ENCODE data around the gene SPARC. TPM values are rescaled to one million over a fixed set of nuclear protein-coding genes. Genes with fewer than 3 reads are reported as not detected.
A peak's percentile ranks its signal among the peaks of the same experiment; 100 is the strongest.

SPARC gene
- total RNA-seq, 1 experiment from 2014 or later, result 320 TPM

DNA sequence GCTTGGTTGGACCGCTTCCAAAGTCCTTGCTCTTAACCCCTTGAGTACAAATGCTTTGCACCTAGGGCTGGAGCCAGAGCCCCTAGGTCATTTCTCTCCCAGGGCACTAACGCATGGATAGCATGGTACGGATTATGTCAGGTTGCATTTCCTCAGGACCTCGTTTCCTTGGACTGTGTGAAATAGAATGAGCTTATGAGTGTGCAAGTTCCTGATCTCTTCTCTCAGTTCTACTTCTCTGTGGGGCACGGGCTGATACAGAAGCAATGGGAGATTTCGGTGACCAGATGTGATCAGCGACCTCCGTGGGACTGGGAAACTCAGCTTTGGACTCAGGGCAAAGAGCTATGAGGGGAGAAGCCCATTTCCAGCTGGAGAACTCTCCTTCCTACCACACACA lies 14.2 kb downstream of the SPARC start:
- H4K5ac ChIP-seq (ENCODE audit: insufficient read length, low read depth, low read length), result no peak overlapping the region
- Mint-ChIP-seq H3K27me3 (ENCODE audit: low read depth) (no peaks in the 10 kb centered on the region), H3K9me3 (no peaks in the 10 kb centered on the region), H3K36me3 (ENCODE audit: insufficient read depth in 1 of 3, low read depth in 3 of 3) (peaks cover 41 to 75% (median 69%) of the 10 kb centered on the region in 3 experiments; a peak in 6 of 7 replicates), H3K4me1 (peaks cover 30 to 32% of the 10 kb centered on the region in 2 experiments), H3K4me3 (no peak overlapping the region), H3K27ac (peak overlapping the region in 2 of 3 experiments; percentile 83 to 90; a peak in 3 of 7 replicates)
- H3K9ac ChIP-seq (ENCODE audit: extremely low read depth, insufficient read length, low read length), result no peak overlapping the region
- no peak overlapping the region for H3K23ac ChIP-seq (ENCODE audit: insufficient read length, low read depth, low read length)
- H3K23me2 ChIP-seq (ENCODE audit: insufficient read length, low read depth, low read length, poor library complexity, severe bottlenecking), result no peaks in the 10 kb centered on the region
- H2BK20ac ChIP-seq (ENCODE audit: low read depth, low read length, poor library complexity, severe bottlenecking), result no peak overlapping the region
- H2AFZ ChIP-seq (ENCODE audit: low read length), result no peak overlapping the region
- no peak overlapping the region for H2AK5ac ChIP-seq (ENCODE audit: insufficient read length, low read length)
- H2BK12ac ChIP-seq (ENCODE audit: insufficient read length, low read depth, low read length), result no peak overlapping the region
- H2BK5ac ChIP-seq (ENCODE audit: insufficient read length, low read length), result no peak overlapping the region
- WGBS (ENCODE audit: extremely low coverage, insufficient read length, low lambda C conversion rate), result no CpG with 5 or more reads among the region's 8 CpGs
- H3K4me2 ChIP-seq (ENCODE audit: insufficient read depth, insufficient read length, low read length), result no peak overlapping the region
- H3K56ac ChIP-seq (ENCODE audit: insufficient read length, low read depth, low read length), result no peak overlapping the region
- H3K79me1 ChIP-seq (ENCODE audit: insufficient read depth, low read depth, low read length, poor library complexity, severe bottlenecking), result no peaks in the 10 kb centered on the region
- H4K8ac ChIP-seq (replicated peaks; ENCODE audit: insufficient read length, low read depth, low read length), result no peak overlapping the region
- no peak overlapping the region for H2BK120ac ChIP-seq (ENCODE audit: low read depth, low read length, poor library complexity, severe bottlenecking)
- no peaks in the 10 kb centered on the region for H3K79me2 ChIP-seq (ENCODE audit: insufficient read depth, low read length)
- H3K27ac ChIP-seq (ENCODE audit: insufficient read length, low read depth, low read length), result no peak overlapping the region
- H3K4me1 ChIP-seq (ENCODE audit: insufficient read depth, low read length), result peaks cover 11% of the 10 kb centered on the region; the same call in 1 of the 2 replicates
- H3K9me3 ChIP-seq (ENCODE audit: control insufficient read depth, low read depth, low read length), result no peaks in the 10 kb centered on the region
- H3T11ph ChIP-seq (ENCODE audit: low read length), result no peak overlapping the region
- H2BK15ac ChIP-seq (ENCODE audit: low read depth, low read length), result no peak overlapping the region
- H3K27me3 ChIP-seq (ENCODE audit: insufficient read depth, low read length), result no peaks in the 10 kb centered on the region
- H4K20me1 ChIP-seq (ENCODE audit: control insufficient read depth, insufficient read depth, insufficient read length), result no peaks in the 10 kb centered on the region
- TF ChIP-seq, protein P1, sequence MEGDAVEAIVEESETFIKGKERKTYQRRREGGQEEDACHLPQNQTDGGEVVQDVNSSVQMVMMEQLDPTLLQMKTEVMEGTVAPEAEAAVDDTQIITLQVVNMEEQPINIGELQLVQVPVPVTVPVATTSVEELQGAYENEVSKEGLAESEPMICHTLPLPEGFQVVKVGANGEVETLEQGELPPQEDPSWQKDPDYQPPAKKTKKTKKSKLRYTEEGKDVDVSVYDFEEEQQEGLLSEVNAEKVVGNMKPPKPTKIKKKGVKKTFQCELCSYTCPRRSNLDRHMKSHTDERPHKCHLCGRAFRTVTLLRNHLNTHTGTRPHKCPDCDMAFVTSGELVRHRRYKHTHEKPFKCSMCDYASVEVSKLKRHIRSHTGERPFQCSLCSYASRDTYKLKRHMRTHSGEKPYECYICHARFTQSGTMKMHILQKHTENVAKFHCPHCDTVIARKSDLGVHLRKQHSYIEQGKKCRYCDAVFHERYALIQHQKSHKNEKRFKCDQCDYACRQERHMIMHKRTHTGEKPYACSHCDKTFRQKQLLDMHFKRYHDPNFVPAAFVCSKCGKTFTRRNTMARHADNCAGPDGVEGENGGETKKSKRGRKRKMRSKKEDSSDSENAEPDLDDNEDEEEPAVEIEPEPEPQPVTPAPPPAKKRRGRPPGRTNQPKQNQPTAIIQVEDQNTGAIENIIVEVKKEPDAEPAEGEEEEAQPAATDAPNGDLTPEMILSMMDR (conservative IDR thresholded peaks at IDR 0.05), result no peak
- no peak overlapping the region for H3K4ac ChIP-seq (ENCODE audit: low read depth, low read length)
- H3K14ac ChIP-seq (ENCODE audit: insufficient read depth, low read length), result no peak overlapping the region
- no peak for DNase-seq
- H3K18ac ChIP-seq (ENCODE audit: insufficient read length, low read depth, low read length), result no peak overlapping the region
- H4K91ac ChIP-seq (ENCODE audit: insufficient read length, low read depth, low read length), result no peak overlapping the region

Data from H9 (cell line).